Mammary epithelial cell (primary cell): Measurements from ENCODE around the gene ECI2.

ENCODE experiments used
- EZH2 ChIP-seq: IDR thresholded peaks from 2 replicates; pipeline ENCODE4 v1.6.1; 2012; ENCODE audit warnings: low read length, inconsistent platforms, borderline replicate concordance
- TF ChIP-seq, protein P1 (sequence below), 2 donors: IDR thresholded peaks in 1 of 2; conservative IDR thresholded peaks in 1 of 2; 2 replicates each; pipeline ENCODE4 v1.5.1; 2011 to 2012; ENCODE audit warnings: inconsistent platforms in 2 of 2, low read length in 2 of 2, mild to moderate bottlenecking in 2 of 2, control low read depth in 1 of 2, low read depth in 1 of 2; ENCODE audit not compliant: insufficient read depth in 1 of 2; ENCODE audit errors: extremely low read depth in 1 of 2

DNA sequence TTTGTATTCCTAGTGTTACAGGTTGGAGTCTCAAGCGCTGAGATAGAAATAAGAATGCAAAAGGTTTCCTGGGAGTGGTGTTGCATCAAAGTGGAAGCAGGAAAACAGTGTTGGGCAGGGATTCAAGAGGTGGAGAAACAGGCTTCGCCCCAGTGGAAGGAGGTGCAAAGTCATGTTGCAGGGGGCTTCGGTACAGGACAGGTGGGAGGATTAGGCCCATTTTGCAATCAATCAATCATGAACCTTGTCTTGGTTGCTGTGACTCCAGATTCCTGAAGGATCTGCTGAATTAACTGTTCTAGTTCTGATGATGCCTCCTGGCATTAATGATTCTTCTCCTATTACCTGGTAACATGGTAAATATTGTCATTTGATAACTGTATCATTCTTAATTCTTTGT lies 34.1 kb downstream of the ECI2 start:
- TF ChIP-seq, protein P1, sequence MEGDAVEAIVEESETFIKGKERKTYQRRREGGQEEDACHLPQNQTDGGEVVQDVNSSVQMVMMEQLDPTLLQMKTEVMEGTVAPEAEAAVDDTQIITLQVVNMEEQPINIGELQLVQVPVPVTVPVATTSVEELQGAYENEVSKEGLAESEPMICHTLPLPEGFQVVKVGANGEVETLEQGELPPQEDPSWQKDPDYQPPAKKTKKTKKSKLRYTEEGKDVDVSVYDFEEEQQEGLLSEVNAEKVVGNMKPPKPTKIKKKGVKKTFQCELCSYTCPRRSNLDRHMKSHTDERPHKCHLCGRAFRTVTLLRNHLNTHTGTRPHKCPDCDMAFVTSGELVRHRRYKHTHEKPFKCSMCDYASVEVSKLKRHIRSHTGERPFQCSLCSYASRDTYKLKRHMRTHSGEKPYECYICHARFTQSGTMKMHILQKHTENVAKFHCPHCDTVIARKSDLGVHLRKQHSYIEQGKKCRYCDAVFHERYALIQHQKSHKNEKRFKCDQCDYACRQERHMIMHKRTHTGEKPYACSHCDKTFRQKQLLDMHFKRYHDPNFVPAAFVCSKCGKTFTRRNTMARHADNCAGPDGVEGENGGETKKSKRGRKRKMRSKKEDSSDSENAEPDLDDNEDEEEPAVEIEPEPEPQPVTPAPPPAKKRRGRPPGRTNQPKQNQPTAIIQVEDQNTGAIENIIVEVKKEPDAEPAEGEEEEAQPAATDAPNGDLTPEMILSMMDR (conservative IDR thresholded peaks at IDR 0.05 in 1 of 2, IDR thresholded peaks at IDR 0.05 in 1 of 2; ENCODE audit: extremely low read depth in 1 of 2, insufficient read depth in 1 of 2, low read depth in 1 of 2, low read length in 2 of 2), result no peak
- no peak for TF ChIP-seq EZH2
